ENCODE data around the gene NSDHL.

- TF ChIP-seq ESRRA (IDR thresholded peaks at IDR 0.05; ENCODE audit: borderline replicate concordance, low read length), result no peak
- TF ChIP-seq CTCF (IDR thresholded peaks at IDR 0.05), result no peak
- no peak for TF ChIP-seq RCOR1 (IDR thresholded peaks at IDR 0.05; ENCODE audit: low read depth, low read length)
- no peak for TF ChIP-seq KDM1A (IDR thresholded peaks at IDR 0.05; ENCODE audit: low read depth)
- no peak for TF ChIP-seq REST (IDR thresholded peaks at IDR 0.05)
- no peak for TF ChIP-seq MAX (IDR thresholded peaks at IDR 0.05)
These were observed 19.6 kb downstream of the NSDHL start for GRCh38 chrX:152850465-152850864.
